ENCODE data around the gene SPAG9. TPM values are rescaled to one million over a fixed set of nuclear protein-coding genes. Genes with fewer than 3 reads are reported as not detected.

SPAG9 gene
- total and polyA plus RNA-seq, 2 of the 8 experiments (the other 6 are each of a cell fraction or from before 2014, with no cell fraction given): 9.8 to 63.8 TPM

DNA sequence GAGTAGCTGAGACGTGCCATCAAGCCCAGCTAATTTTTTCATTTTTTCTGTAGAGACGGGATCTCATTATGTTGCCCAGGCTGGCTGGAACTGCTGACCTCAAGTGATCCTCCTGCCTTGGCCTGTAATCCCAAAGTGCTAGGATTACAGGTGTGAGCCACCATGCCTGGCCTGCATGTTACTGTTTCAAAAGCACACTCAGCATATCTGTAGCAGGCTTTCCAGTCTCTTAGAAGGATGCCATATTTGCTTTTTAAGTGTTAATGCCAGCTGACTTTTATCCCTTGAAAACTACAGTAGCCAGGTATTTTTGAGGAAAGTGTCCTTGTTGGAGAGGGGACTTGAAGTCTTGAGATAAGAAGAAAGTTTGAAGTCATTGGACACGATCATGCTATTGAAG lies 15.3 kb upstream of the SPAG9 start:
- CTCF ChIA-PET (ENCODE audit: partially characterized antibody): interaction anchor here (0.8 to 1.6 kb wide), 4 partner anchors 17 to 136 kb away, joined by 3 to 6 read pairs (median 4); no protein-coding TSS in a partner anchor
- H2BK20ac ChIP-seq (ENCODE audit: low read length): no peak overlapping the region
- no peak overlapping the region for H4K5ac ChIP-seq (ENCODE audit: insufficient read length, low read depth, low read length)
- POLR2A ChIA-PET (ENCODE audit: partially characterized antibody): interaction anchor here (1.2 to 2.5 kb wide), 2 partner anchors 14 to 26 kb away, joined by 4 to 7 read pairs; partner anchors contain the start of gene SPAG9
- DNase-seq (ENCODE audit: low read depth in 1 of 2, low spot score in 2 of 2) (no peak), FAIRE-seq (no peak)
- no peak overlapping the region for H3K4ac ChIP-seq (replicated peaks; ENCODE audit: insufficient read length, low read depth, low read length)
- no peak overlapping the region for H2AFZ ChIP-seq (ENCODE audit: low read length)
- H3K4me1 ChIP-seq (replicated peaks in 1 of 4; ENCODE audit: control insufficient read depth in 3 of 4, insufficient read depth in 4 of 4, low read length in 3 of 4): no peaks in the 10 kb centered on the region
- no peaks in the 10 kb centered on the region for H4K20me1 ChIP-seq (replicated peaks in 1 of 2; ENCODE audit: control insufficient read depth in 1 of 2, insufficient read depth in 2 of 2, low read length in 2 of 2)
- H4K8ac ChIP-seq (ENCODE audit: extremely low read depth, insufficient read depth, low read length): no peak overlapping the region
- H3K23me2 ChIP-seq (ENCODE audit: low read depth, low read length): no peaks in the 10 kb centered on the region
- 90% methylated on average over 3 of the region's 3 CpGs; no CpG with 5 or more reads in 1 of the 2 experiments for WGBS, 2 experiments (ENCODE audit: extremely low coverage in 1 of 2, insufficient coverage in 1 of 2, insufficient read length in 1 of 2, insufficient replicate concordance in 2 of 2, low coverage in 1 of 2, low lambda C conversion rate in 2 of 2, missing lambda C conversion rate in 1 of 2)
- H3K27me3 ChIP-seq (replicated peaks in 1 of 4; ENCODE audit: control insufficient read depth in 3 of 4, extremely low read depth in 1 of 4, insufficient read depth in 3 of 4, low read length in 3 of 4): no peaks in the 10 kb centered on the region
- no peak overlapping the region for H2BK120ac ChIP-seq (replicated peaks; ENCODE audit: low read depth, low read length)
- H2BK15ac ChIP-seq (ENCODE audit: low read length): no peak overlapping the region
- H3K23ac ChIP-seq (ENCODE audit: insufficient read length): no peak overlapping the region
- no peak overlapping the region for H2AK5ac ChIP-seq (ENCODE audit: low read depth, low read length)
- no peak overlapping the region for H3K4me3 ChIP-seq (ENCODE audit: extremely low read depth in 1 of 4, insufficient read depth in 2 of 4, low read depth in 3 of 4, low read length in 4 of 4)
- no peaks in the 10 kb centered on the region for H3K36me3 ChIP-seq (ENCODE audit: control insufficient read depth in 2 of 4, insufficient read depth in 4 of 4, low read length in 3 of 4)
- no peak overlapping the region for H3K27ac ChIP-seq (ENCODE audit: low read depth, low read length)
- no peak overlapping the region for H3K4me2 ChIP-seq (ENCODE audit: insufficient read depth in 1 of 2, low read depth in 2 of 2, low read length in 2 of 2)
- H2BK12ac ChIP-seq (ENCODE audit: low read depth, low read length): no peak overlapping the region
- no peaks in the 10 kb centered on the region for H3K79me2 ChIP-seq (ENCODE audit: control insufficient read depth in 1 of 2, insufficient read depth in 2 of 2, low read length in 2 of 2)
- H2BK5ac ChIP-seq (ENCODE audit: low read depth, low read length): no peak overlapping the region
- no peak overlapping the region for H3K18ac ChIP-seq (ENCODE audit: extremely low read depth, low read length)
- H3K79me1 ChIP-seq (ENCODE audit: low read depth, low read length): no peaks in the 10 kb centered on the region
- H4K91ac ChIP-seq (replicated peaks; ENCODE audit: insufficient read length, low read length): no peak overlapping the region
- H3K14ac ChIP-seq (ENCODE audit: insufficient read length): no peak overlapping the region
- no peaks in the 10 kb centered on the region for H3K9me3 ChIP-seq (ENCODE audit: insufficient read depth in 2 of 2, low read depth in 1 of 2, low read length in 1 of 2)
- no peak overlapping the region for H3K9ac ChIP-seq (replicated peaks in 1 of 4; ENCODE audit: extremely low read depth in 1 of 4, low read depth in 3 of 4, low read length in 3 of 4)
- H3K56ac ChIP-seq (replicated peaks; ENCODE audit: insufficient read length, low read depth, low read length): no peak overlapping the region
- TF ChIP-seq HDAC2 (IDR thresholded peaks at IDR 0.05; ENCODE audit: borderline replicate concordance in 1 of 2, low read depth in 2 of 2, low read length in 2 of 2): no peak
- no peak for TF ChIP-seq RXRA (IDR thresholded peaks at IDR 0.05; ENCODE audit: insufficient read depth, low read depth, low read length)
- TF ChIP-seq FOSL1 (IDR thresholded peaks at IDR 0.05; ENCODE audit: insufficient read depth, low read depth, low read length): no peak
- TF ChIP-seq, protein P1, sequence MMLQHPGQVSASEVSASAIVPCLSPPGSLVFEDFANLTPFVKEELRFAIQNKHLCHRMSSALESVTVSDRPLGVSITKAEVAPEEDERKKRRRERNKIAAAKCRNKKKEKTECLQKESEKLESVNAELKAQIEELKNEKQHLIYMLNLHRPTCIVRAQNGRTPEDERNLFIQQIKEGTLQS (IDR thresholded peaks at IDR 0.05; ENCODE audit: insufficient read depth, low read depth, low read length): no peak
- no peak for TF ChIP-seq KDM5A (IDR thresholded peaks at IDR 0.05; ENCODE audit: low read length)
- no peak for TF ChIP-seq PHF8 (conservative IDR thresholded peaks at IDR 0.05; ENCODE audit: low read depth, low read length)
- no peak for TF ChIP-seq KDM4A (IDR thresholded peaks at IDR 0.05; ENCODE audit: low read depth, low read length, severe bottlenecking)
- no peak for TF ChIP-seq KDM1A (IDR thresholded peaks at IDR 0.05; ENCODE audit: borderline replicate concordance, low read length)
- no peak for TF ChIP-seq GTF2F1 (IDR thresholded peaks at IDR 0.05; ENCODE audit: borderline replicate concordance, low read depth, low read length)
- TF ChIP-seq TAF1 (IDR thresholded peaks at IDR 0.05; ENCODE audit: low read depth, low read length): no peak
- TF ChIP-seq SIRT6 (IDR thresholded peaks at IDR 0.05; ENCODE audit: low read length): no peak
- no peak for TF ChIP-seq TAF7 (optimal IDR thresholded peaks at IDR 0.05; ENCODE audit: borderline replicate concordance, low read depth, low read length)
- TF ChIP-seq RFX5 (IDR thresholded peaks at IDR 0.05; ENCODE audit: borderline replicate concordance, low read depth, low read length): no peak

Data from H1 (cell line).